ENCODE measurements around the gene RUFY3. TPM values are rescaled to one million over a fixed set of nuclear protein-coding genes. Genes with fewer than 3 reads are reported as not detected.
A peak's percentile ranks its signal among the peaks of the same experiment; 100 is the strongest.
"Not testable (repeated sequence)": the region's sequence is repeated elsewhere in the genome, so short reads cannot be mapped to it uniquely, and the experiment has no call there.

The RUFY3 gene
- total RNA-seq, 6 experiments from 2014 or later, result 24.1 to 58.3 (median 30.3) TPM

DNA sequence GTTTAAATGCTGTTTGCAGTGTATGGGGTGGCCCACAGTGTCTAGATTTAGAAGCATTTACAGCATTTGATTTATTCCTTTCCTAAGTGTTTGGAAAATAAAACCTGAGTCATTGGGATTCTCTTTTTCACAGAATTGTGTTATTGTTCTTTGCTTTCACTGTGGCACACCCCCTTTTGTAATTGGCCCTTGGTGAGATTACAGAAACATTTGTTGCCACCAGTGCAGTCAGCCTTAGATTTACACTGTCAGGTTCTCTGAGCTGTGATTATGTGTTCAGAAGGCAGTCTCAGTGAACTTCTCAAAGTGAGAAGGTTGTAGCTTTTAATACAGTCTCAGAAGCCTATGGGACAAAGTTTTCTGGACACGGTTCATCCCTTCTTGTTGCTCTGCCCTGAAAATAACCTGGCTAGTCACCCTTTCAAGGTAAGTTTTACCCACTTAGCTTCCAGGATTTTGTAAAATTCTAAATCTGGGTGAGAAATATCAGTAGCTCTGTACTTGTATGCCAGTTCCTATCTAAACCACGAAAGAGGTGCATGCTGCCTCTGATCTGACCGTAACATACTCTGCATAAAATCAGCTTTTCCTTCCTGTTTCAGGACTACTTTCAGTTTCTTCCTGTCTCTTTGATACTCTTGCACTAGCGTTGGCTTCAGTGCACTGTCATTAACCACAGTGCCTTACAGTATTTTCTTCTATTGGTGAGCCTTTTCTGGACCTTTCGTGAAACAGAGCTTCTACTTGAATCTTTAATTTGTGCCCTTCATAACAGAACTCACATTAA lies 12.6 kb downstream of the RUFY3 start:
- 0% methylated on average over 5 of the region's 5 CpGs for WGBS (ENCODE audit: insufficient coverage, low coverage, low lambda C conversion rate, missing lambda C conversion rate)
- intact Hi-C loops (cut with DNase I), result no loop called here
- Histone ChIP-seq H3K4me3 (peak overlapping the region; percentile 10 to 47 (median 46)), H3K27ac (peak overlapping the region; percentile 64 to 87 (median 83)), H3K27me3 (no peaks in the 10 kb centered on the region), H3K4me1 (peaks cover 0 to 24% (median 8%) of the 10 kb centered on the region in 4 donors), H3K9me3 (no peaks in the 10 kb centered on the region), H3K36me3 (no peaks in the 10 kb centered on the region)
- peak; percentile 92 to 98 (median 93) for ATAC-seq
- no peak for DNase-seq
- TF ChIP-seq CTCF (IDR thresholded peaks at IDR 0.05) (no peak), POLR2A (IDR thresholded peaks at IDR 0.05) (no peak)

DNA sequence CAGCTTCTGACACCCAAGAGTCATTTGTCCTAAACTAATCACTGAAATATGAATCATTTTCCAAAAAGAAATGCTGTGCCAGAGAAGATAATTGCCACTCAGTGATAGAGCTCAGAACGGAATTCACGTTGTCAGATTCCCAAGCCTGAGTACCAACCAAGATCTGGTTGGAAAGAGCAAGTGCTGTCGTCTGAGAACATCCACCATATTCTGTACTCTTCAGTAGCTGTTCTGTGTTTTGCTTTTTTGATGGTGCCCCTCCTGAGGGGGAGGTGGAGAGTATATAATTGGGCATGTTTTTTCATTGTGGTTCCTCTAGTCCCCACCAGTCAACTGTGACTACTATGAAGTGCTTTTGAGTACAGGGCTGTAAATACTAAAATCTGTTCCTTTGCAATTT lies 13.2 kb downstream of the RUFY3 start:
- TF ChIP-seq CTCF (IDR thresholded peaks at IDR 0.05) (no peak), POLR2A (IDR thresholded peaks at IDR 0.05) (no peak)
- Histone ChIP-seq H3K27ac (peak overlapping the region; percentile 64 to 87 (median 83)), H3K36me3 (no peaks in the 10 kb centered on the region), H3K4me1 (peaks cover 0 to 24% (median 8%) of the 10 kb centered on the region in 4 donors), H3K27me3 (no peaks in the 10 kb centered on the region), H3K4me3 (peak overlapping the region; percentile 10 to 47 (median 46)), H3K9me3 (no peaks in the 10 kb centered on the region)
- intact Hi-C loops (cut with DNase I), result no loop called here
- WGBS (ENCODE audit: insufficient coverage, low coverage, low lambda C conversion rate, missing lambda C conversion rate), result 13% methylated on average over 2 of the region's 3 CpGs
- peak; percentile 15 to 38 (median 30) for ATAC-seq
- DNase-seq, result no peak

- H3K36me3 ChIP-seq; intact Hi-C loops (cut with DNase I); H3K27me3 ChIP-seq; H3K4me3 ChIP-seq; H3K9me3 ChIP-seq: not testable (repeated sequence)
- Histone ChIP-seq H3K4me1 (peaks cover 0 to 24% (median 8%) of the 10 kb centered on the region in 4 donors), H3K27ac (peak overlapping the region in 1 of 3 donors; percentile 83)
- peak in 3 of 4 donors; percentile 17 to 34 (median 27) for TF ChIP-seq CTCF (IDR thresholded peaks at IDR 0.05)
- ATAC-seq, result peak; percentile 68 to 77 (median 70)
- DNase-seq, result peak; percentile 55 to 73 (median 62)
- 12% methylated on average over 2 of the region's 2 CpGs for WGBS (ENCODE audit: insufficient coverage, low coverage, low lambda C conversion rate, missing lambda C conversion rate)
These were observed 14.2 kb downstream of the RUFY3 start for GRCh38 chr4:70735915-70736314.

DNA sequence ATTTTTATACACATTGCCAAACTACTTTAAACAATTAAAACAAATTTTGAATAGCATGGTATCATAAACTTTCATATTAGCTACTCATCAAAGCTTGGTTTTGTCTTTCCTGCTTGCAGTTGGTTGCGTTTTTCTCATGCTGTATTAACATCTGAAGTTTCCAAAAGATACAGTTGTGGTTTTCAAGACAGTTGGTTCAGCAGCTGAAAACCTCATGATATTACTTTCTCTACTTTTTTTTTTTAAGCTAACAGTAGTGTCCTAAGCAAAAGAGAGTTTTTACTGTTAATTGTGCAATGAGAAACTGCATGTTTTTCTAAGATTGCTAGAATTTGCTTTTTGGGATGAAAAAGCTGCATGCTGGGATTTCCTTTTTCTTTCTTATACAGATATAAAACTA lies 15.2 kb downstream of the RUFY3 start:
- DNase-seq (no peak), ATAC-seq (no peak)
- Histone ChIP-seq H3K27ac (no peak overlapping the region), H3K4me3 (no peak overlapping the region), H3K27me3 (no peaks in the 10 kb centered on the region), H3K36me3 (no peaks in the 10 kb centered on the region), H3K9me3 (no peaks in the 10 kb centered on the region), H3K4me1 (peaks cover 0 to 24% (median 8%) of the 10 kb centered on the region in 4 donors)
- 47% methylated on average over 1 of the region's 1 CpG for WGBS (ENCODE audit: insufficient coverage, low coverage, low lambda C conversion rate, missing lambda C conversion rate)
- TF ChIP-seq CTCF (IDR thresholded peaks at IDR 0.05) (no peak), POLR2A (IDR thresholded peaks at IDR 0.05) (no peak)
- intact Hi-C loops (cut with DNase I), result no loop called here
